Superior temporal gyrus (tissue), 1 donor: ENCODE data around the gene MAP1B.
A peak's percentile ranks its signal among the peaks of the same experiment; 100 is the strongest.

ENCODE experiments used
- DNase-seq: peaks from one replicate; pipeline ENCODE4 v3.0.0-alpha.2; 2016; ENCODE audit errors: extremely low spot score

The MAP1B gene

GRCh38 chr5:72246954-72247442 lies 139.7 kb downstream of the MAP1B start:
- DNase-seq = peak; percentile 38

GRCh38 chr5:72248410-72248981 lies 141.2 kb downstream of the MAP1B start:
- peak; percentile 74 for DNase-seq

GRCh38 chr5:72251386-72251785 lies 144.1 kb downstream of the MAP1B start:
- DNase-seq = no peak

- no peak for DNase-seq
Measured at GRCh38 chr5:72252008-72252407, 144.7 kb downstream of the MAP1B start.

GRCh38 chr5:72252574-72253155 lies 145.4 kb downstream of the MAP1B start:
- no peak for DNase-seq

GRCh38 chr5:72255237-72255636 lies 148.0 kb downstream of the MAP1B start:
- DNase-seq = no peak

- DNase-seq = no peak
Measured at GRCh38 chr5:72255670-72256069, 148.4 kb downstream of the MAP1B start.

GRCh38 chr5:72256536-72256935 lies 149.3 kb downstream of the MAP1B start:
- DNase-seq = no peak
